Measurements from ENCODE around the gene MAP3K20.

MAP3K20 gene

GRCh38 chr2:173286153-173286809 lies 210.6 kb downstream of the MAP3K20 start:
- DNase-seq (ENCODE audit: low spot score): peak; percentile 71
- in situ Hi-C loops (cut with MboI; ENCODE audit: low pct_unique_long_range_greater_than_20kb, low sequenced_read_pairs, unreplicated experiment): no loop called here
- TF ChIP-seq CTCF (IDR thresholded peaks at IDR 0.05; ENCODE audit: extremely low read depth, insufficient read depth, missing control alignments): peak; percentile 33

GRCh38 chr2:173287594-173287993 lies 211.9 kb downstream of the MAP3K20 start:
- TF ChIP-seq CTCF (IDR thresholded peaks at IDR 0.05; ENCODE audit: extremely low read depth, insufficient read depth, missing control alignments): no peak
- in situ Hi-C loops (cut with MboI; ENCODE audit: low pct_unique_long_range_greater_than_20kb, low sequenced_read_pairs, unreplicated experiment): no loop called here
- DNase-seq (ENCODE audit: low spot score): no peak

GRCh38 chr2:173288561-173288960 lies 212.9 kb downstream of the MAP3K20 start:
- in situ Hi-C loops (cut with MboI; ENCODE audit: low pct_unique_long_range_greater_than_20kb, low sequenced_read_pairs, unreplicated experiment): no loop called here
- TF ChIP-seq CTCF (IDR thresholded peaks at IDR 0.05; ENCODE audit: extremely low read depth, insufficient read depth, missing control alignments): no peak
- no peak for DNase-seq (ENCODE audit: low spot score)

- in situ Hi-C loops (cut with MboI; ENCODE audit: low pct_unique_long_range_greater_than_20kb, low sequenced_read_pairs, unreplicated experiment): no loop called here
- TF ChIP-seq CTCF (IDR thresholded peaks at IDR 0.05; ENCODE audit: extremely low read depth, insufficient read depth, missing control alignments): no peak
- DNase-seq (ENCODE audit: low spot score): no peak
These were observed 214.4 kb downstream of the MAP3K20 start for GRCh38 chr2:173290046-173290445.

- TF ChIP-seq CTCF (IDR thresholded peaks at IDR 0.05; ENCODE audit: extremely low read depth, insufficient read depth, missing control alignments): no peak
- in situ Hi-C loops (cut with MboI; ENCODE audit: low pct_unique_long_range_greater_than_20kb, low sequenced_read_pairs, unreplicated experiment): no loop called here
- DNase-seq (ENCODE audit: low spot score): no peak
These were observed 214.9 kb downstream of the MAP3K20 start for GRCh38 chr2:173290518-173290917.

GRCh38 chr2:173291412-173291811 lies 215.8 kb downstream of the MAP3K20 start:
- TF ChIP-seq CTCF (IDR thresholded peaks at IDR 0.05; ENCODE audit: extremely low read depth, insufficient read depth, missing control alignments): no peak
- no peak for DNase-seq (ENCODE audit: low spot score)
- in situ Hi-C loops (cut with MboI; ENCODE audit: low pct_unique_long_range_greater_than_20kb, low sequenced_read_pairs, unreplicated experiment): no loop called here
